Ectodermal cell (in vitro differentiated cells): ENCODE data around the gene ATP11B.

Experiments
- H3K27ac ChIP-seq: 2 replicates; pipeline ENCODE4 v1.7.0; 2013; ENCODE audit warnings: mild to moderate bottlenecking, low read depth, low read length; ENCODE audit not compliant: insufficient read depth, poor library complexity, severe bottlenecking
- H3K27me3 ChIP-seq: 2 replicates; pipeline ENCODE4 v1.7.0; 2013; ENCODE audit warnings: mild to moderate bottlenecking, low read length; ENCODE audit not compliant: insufficient read depth, control insufficient read depth, poor library complexity, severe bottlenecking
- H3K36me3 ChIP-seq: one replicate; pipeline ENCODE4 v1.7.0; 2013; ENCODE audit warnings: low read length; ENCODE audit not compliant: control insufficient read depth, insufficient read depth
- H3K4me1 ChIP-seq: one replicate; pipeline ENCODE4 v1.7.0; 2013; ENCODE audit warnings: low read length; ENCODE audit not compliant: control insufficient read depth, insufficient read depth
- H3K4me3 ChIP-seq: 2 replicates; pipeline ENCODE4 v1.7.0; 2013; ENCODE audit warnings: low read depth, low read length, control low read depth; ENCODE audit not compliant: insufficient read depth
- H3K9me3 ChIP-seq: 2 replicates; pipeline ENCODE4 v1.7.0; 2013; ENCODE audit warnings: mild to moderate bottlenecking, low read length, moderate library complexity; ENCODE audit not compliant: control insufficient read depth
- WGBS, 2 experiments: methylation state at CpG; one replicate each; pipeline ENCODE4 v1.1.7; 2013; ENCODE audit warnings: missing lambda C conversion rate in 2 of 2; 5-methylcytosine and 5-hydroxymethylcytosine counted together

ATP11B gene

DNA sequence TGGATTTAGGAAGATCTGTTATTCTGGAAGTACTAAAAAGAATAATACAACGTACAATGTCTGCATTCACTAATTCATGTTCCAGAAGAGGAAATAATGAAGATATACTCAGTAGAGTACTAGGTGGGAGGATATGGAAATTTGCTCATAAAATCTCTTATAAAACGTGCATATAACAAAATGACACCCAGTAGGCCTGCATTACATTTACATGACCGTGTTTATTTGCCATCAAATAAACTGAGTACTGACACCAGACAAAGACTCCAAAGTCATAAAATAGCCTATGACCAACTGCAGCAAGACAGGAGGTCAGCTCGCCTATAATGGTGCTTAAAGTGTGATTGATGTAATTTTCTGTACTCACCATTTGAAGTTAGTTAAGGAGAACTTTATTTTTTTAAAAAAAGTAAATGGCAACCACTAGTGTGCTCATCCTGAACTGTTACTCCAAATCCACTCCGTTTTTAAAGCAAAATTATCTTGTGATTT lies 126.6 kb downstream of the ATP11B start:
- WGBS, 2 experiments, result 85 to 90% methylated on average over 2 to 4 of the region's 5 CpGs
- H3K4me1 ChIP-seq, result no peaks in the 10 kb centered on the region
- no peaks in the 10 kb centered on the region for H3K27me3 ChIP-seq
- H3K9me3 ChIP-seq, result no peaks in the 10 kb centered on the region
- no peak overlapping the region for H3K27ac ChIP-seq
- no peak overlapping the region for H3K4me3 ChIP-seq
- H3K36me3 ChIP-seq, result no peaks in the 10 kb centered on the region

DNA sequence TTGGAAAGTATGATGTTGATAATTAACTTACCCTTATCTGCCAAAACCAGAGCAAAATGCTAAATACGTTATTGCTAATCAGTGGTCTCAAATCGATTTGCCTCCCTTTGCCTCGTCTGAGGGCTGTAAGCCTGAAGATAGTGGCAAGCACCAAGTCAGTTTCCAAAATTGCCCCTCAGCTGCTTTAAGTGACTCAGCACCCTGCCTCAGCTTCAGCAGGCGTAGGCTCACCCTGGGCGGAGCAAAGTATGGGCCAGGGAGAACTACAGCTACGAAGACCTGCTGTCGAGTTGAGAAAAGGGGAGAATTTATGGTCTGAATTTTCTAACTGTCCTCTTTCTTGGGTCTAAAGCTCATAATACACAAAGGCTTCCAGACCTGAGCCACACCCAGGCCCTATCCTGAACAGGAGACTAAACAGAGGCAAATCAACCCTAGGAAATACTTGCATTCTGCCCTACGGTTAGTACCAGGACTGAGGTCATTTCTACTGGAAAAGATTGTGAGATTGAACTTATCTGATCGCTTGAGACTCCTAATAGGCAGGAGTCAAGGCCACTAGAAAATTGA lies 127.3 kb downstream of the ATP11B start:
- Histone ChIP-seq H3K27me3 (no peaks in the 10 kb centered on the region), H3K9me3 (no peaks in the 10 kb centered on the region), H3K4me1 (no peaks in the 10 kb centered on the region), H3K27ac (no peak overlapping the region), H3K36me3 (no peaks in the 10 kb centered on the region), H3K4me3 (no peak overlapping the region)
- WGBS, 2 experiments, result 64 to 65% methylated on average over 9 of the region's 9 CpGs

DNA sequence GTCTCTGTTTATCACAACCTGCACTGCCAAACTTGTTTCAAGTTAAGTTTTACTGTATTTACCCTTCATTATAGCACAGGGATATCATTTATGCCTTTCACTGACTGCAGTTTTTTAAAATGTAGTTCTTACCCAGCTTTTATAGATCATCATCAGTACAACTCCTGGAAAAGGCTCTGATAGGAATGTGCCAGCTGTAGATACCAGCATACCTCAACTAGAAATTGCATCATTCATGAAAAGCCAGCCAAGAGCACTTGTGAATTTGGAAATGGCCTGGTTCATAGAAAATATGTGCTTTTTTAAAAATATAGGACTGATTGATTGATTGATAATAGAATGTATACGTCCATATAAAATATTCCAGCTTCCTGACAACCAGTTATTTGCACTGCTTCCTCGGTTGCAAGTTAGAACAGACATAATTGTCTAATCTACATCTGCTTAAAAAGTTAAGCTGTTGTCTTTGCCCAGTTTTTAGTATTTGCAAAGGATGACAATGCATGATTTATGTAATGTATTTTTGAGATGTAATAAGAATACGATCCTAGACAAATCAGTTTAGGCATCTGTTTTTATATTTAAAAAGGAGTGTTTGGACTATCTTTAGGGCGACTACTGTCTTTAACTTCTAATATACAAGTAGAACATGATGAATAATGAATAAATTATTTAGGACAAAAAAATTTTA lies 128.5 kb downstream of the ATP11B start:
- no peak overlapping the region for H3K4me3 ChIP-seq
- no peaks in the 10 kb centered on the region for H3K9me3 ChIP-seq
- no peak overlapping the region for H3K27ac ChIP-seq
- no peaks in the 10 kb centered on the region for H3K36me3 ChIP-seq
- no peaks in the 10 kb centered on the region for H3K27me3 ChIP-seq
- 94 to 96% methylated on average over 3 of the region's 4 CpGs for WGBS, 2 experiments
- no peaks in the 10 kb centered on the region for H3K4me1 ChIP-seq

DNA sequence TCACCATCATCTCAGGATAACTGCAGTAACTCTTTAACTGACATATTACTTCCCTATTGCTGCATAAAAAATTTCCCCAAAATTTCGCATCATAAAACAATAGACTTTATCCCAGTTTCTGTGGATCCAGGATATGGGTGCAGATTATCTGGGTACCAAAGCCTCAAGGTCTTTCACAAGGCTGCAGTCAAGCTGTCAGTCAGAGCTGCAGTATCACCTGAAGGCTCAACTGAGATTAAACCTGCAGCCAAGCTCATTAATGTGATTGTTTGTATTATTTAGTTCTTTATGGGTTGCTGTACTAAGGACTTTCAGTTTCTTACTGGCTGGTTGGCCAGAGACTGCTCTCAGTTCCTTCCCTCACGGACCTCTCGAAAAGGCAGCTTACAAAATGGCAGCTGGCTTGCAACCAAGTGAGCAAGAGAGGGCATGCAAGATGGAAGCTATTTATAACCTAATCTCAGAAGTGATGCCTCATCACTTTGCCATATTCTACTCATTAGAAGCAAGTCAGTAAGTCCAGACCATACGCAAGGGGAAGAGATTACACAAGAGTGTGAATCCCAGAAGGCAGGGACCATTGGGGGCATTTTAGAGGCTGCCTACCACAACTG lies 132.1 kb downstream of the ATP11B start:
- no peak overlapping the region for H3K27ac ChIP-seq
- no peaks in the 10 kb centered on the region for H3K4me1 ChIP-seq
- 94 to 96% methylated on average over 4 of the region's 4 CpGs for WGBS, 2 experiments
- no peaks in the 10 kb centered on the region for H3K9me3 ChIP-seq
- no peaks in the 10 kb centered on the region for H3K27me3 ChIP-seq
- H3K4me3 ChIP-seq, result no peak overlapping the region
- H3K36me3 ChIP-seq, result no peaks in the 10 kb centered on the region

DNA sequence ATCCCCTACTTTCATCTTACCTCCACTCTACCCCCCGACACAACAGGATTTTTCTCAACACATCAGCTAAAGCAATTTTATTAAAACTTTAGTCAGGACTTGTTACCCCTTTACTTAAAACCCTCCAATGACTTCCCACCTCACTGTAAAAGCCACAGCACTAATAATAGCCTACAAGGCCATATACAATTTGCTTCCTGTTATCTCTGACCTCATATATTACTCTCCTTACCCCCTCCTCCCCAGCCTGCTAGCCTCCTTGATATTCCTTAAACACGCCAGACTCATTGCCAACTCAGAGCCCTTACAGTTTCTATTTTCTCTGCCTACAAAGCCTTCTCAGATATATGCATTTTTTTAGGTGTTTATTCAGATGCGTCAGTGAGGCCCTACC lies 132.6 kb downstream of the ATP11B start:
- no peaks in the 10 kb centered on the region for H3K9me3 ChIP-seq
- H3K27me3 ChIP-seq, result no peaks in the 10 kb centered on the region
- no peak overlapping the region for H3K27ac ChIP-seq
- no peak overlapping the region for H3K4me3 ChIP-seq
- WGBS, 2 experiments, result 92 to 95% methylated on average over 3 of the region's 3 CpGs
- H3K36me3 ChIP-seq, result no peaks in the 10 kb centered on the region
- H3K4me1 ChIP-seq, result no peaks in the 10 kb centered on the region

DNA sequence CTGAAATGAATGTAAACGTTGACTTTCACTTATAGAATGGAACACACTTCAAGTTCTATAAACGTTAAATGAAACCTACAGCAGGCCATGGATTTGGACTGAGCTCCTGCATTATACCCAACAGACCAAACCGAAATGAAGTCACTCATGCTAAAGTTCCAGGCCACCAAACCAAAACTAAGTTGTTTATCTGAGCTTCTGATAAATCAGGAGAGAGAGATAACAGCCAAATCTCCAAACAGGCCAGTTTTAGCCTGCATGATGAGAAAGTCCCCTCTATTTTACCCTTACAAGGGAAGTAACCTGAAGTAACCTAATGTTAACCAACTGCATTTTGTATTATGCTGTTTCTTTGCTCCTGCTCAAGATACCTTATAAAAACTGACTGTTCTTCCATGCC lies 142.5 kb downstream of the ATP11B start:
- H3K27me3 ChIP-seq, result no peaks in the 10 kb centered on the region

DNA sequence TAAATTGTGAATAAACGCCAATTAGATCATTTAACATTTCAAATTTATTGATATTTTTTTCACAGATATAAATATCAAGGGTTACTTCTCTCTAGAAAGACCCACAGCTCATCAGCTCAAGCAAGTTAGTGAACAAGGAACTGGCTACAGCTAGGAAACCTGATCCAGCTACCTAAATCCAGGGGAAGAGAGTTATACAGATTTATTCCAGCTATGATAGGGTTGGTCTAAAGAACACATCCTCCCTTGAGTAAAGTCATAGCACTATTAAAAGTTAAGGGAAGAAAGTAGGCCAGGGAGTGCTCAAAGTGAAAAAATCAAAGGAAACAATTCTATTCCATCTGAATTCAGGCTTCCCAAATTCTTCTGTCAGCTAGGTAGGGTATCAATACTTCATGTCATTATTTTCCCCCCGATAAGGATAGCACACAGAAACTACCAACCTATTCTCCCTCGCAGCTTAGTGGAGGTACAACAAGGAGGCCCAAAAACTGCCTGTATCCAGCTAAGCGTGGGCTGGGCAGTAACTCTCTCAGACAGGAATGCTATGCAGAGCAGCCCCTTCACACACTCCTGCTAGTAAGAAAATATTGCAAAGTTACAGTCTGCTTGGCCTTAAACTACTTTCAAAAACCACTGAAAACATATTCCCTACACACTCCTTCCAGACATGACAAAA lies 143.1 kb downstream of the ATP11B start:
- Histone ChIP-seq H3K9me3 (no peaks in the 10 kb centered on the region), H3K4me1 (no peaks in the 10 kb centered on the region), H3K36me3 (no peaks in the 10 kb centered on the region), H3K27me3 (no peaks in the 10 kb centered on the region), H3K27ac (no peak overlapping the region), H3K4me3 (no peak overlapping the region)
- WGBS, 2 experiments, result 82 to 91% methylated on average over 3 to 4 of the region's 4 CpGs

More for the DNA sequence above, 142.5 kb downstream of the ATP11B start:
- H3K36me3 ChIP-seq, result no peaks in the 10 kb centered on the region
- 90 to 91% methylated on average over 3 of the region's 3 CpGs for WGBS, 2 experiments
- H3K9me3 ChIP-seq, result no peaks in the 10 kb centered on the region
- no peaks in the 10 kb centered on the region for H3K4me1 ChIP-seq
- H3K4me3 ChIP-seq, result no peak overlapping the region
- no peak overlapping the region for H3K27ac ChIP-seq

DNA sequence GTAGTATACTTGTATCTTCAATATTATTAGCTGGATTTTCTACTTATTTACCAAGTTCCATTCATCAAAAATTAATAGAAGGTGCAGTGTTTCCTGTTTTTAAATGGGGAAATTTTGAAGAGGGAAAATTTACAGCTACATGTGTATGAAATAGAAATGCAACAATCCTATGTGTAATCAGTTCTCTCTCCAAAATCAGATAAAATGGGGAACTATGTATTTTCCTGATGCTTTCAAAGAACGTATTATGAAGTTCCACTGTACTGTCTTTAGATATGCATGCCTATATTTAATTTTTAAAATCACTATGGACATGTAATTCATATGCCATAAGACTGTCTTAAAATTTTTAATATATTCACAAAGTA lies 143.6 kb downstream of the ATP11B start:
- H3K27ac ChIP-seq, result no peak overlapping the region
- no peaks in the 10 kb centered on the region for H3K9me3 ChIP-seq
- H3K4me3 ChIP-seq, result no peak overlapping the region
- no CpG with 5 or more reads among the region's 1 CpG for WGBS, 2 experiments
- no peaks in the 10 kb centered on the region for H3K36me3 ChIP-seq
- H3K27me3 ChIP-seq, result no peaks in the 10 kb centered on the region
- no peaks in the 10 kb centered on the region for H3K4me1 ChIP-seq

DNA sequence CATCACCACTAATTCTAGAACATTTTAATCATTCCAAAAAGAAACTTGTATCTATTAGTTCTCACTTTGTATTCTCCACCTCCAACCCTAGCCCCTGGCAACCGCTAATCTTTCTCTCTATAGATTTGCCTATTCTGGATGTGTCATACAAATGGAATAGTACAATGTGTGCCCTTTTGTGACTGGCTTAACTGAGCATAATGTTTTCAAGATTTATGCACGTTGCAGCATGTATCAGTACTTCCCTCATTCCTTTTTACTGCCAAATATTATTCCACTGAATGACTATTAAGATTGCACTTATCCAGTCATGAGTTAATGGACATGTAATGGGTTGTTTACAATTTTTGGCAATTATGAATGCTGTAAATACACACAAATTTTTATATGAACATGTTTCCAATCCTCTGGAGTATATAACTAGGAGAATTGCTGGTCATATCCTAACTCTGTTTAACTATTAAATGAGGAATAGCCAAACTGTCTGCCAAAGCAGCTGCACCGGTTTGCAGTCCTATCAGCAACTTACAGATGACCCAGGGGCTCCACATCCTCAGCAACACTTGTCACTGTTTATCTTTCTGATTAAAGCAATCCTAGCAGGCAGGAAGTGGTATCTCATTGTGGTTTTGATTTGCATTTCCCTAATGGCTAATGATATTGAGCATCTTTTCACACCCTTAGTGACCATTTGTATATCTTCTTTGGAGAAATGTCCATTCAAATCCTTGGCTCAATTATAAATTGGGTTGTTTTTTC lies 144.2 kb downstream of the ATP11B start:
- 82 to 88% methylated on average over 3 of the region's 3 CpGs for WGBS, 2 experiments
- no peak overlapping the region for H3K4me3 ChIP-seq
- H3K27me3 ChIP-seq, result no peaks in the 10 kb centered on the region
- H3K4me1 ChIP-seq, result no peaks in the 10 kb centered on the region
- no peaks in the 10 kb centered on the region for H3K36me3 ChIP-seq
- H3K9me3 ChIP-seq, result no peaks in the 10 kb centered on the region
- no peak overlapping the region for H3K27ac ChIP-seq
